CD8-positive, alpha-beta memory T cell (primary cell): Measurements from ENCODE around the gene B3GNT5. TPM values are rescaled to one million over a fixed set of nuclear protein-coding genes. Genes with fewer than 3 reads are reported as not detected.

Experiments
- CTCF ChIA-PET: fragments of 350-600 bp; sonication (Branson Sonifier 250); formaldehyde crosslinking; loops from one replicate; lab custom pipeline; 2021; ENCODE audit warnings: antibody characterized with exemption; lab: Charles Lee
- POLR2A ChIA-PET: fragments of 350-600 bp; sonication (Branson Sonifier 250); formaldehyde crosslinking; loops from one replicate; lab custom pipeline; 2021; ENCODE audit warnings: antibody characterized with exemption; lab: Charles Lee
- DNase-seq, 5 donors: peaks; one replicate each; pipeline versions ENCODE4 v3.0.0 to v3.0.0-alpha.2; 2020 to 2022; ENCODE audit warnings: mixed read lengths in 1 of 5
- H3K27ac ChIP-seq: one replicate; pipeline ENCODE4 v1.7.0; 2013; ENCODE audit warnings: low read depth, mild to moderate bottlenecking, low read length, moderate library complexity
- H3K27me3 ChIP-seq: 2 replicates; pipeline ENCODE4 v1.7.0; 2013; ENCODE audit warnings: low read length, mild to moderate bottlenecking; ENCODE audit not compliant: insufficient read depth, poor library complexity, severe bottlenecking
- H3K36me3 ChIP-seq: 2 replicates; pipeline ENCODE4 v1.7.0; 2013; ENCODE audit warnings: mild to moderate bottlenecking, low read length, moderate library complexity; ENCODE audit not compliant: insufficient read depth
- H3K4me1 ChIP-seq: 2 replicates; pipeline ENCODE4 v1.7.0; 2013; ENCODE audit warnings: mild to moderate bottlenecking, low read length, moderate library complexity; ENCODE audit not compliant: insufficient read depth
- H3K4me3 ChIP-seq: 2 replicates; pipeline ENCODE4 v1.7.0; 2013; ENCODE audit warnings: mild to moderate bottlenecking, low read length
- H3K9me3 ChIP-seq: 2 replicates; pipeline ENCODE4 v1.7.0; 2013; ENCODE audit warnings: mild to moderate bottlenecking, low read length
- H3K27ac Mint-ChIP-seq, 8 donors: one replicate each; pipeline ENCODE4 v1.8.0; 2020 to 2021; ENCODE audit warnings: mixed read lengths in 8 of 8, mild to moderate bottlenecking in 6 of 8, inconsistent platforms in 3 of 8, moderate library complexity in 3 of 8
- H3K27me3 Mint-ChIP-seq, 2 donors: one replicate each; pipeline ENCODE4 v1.8.0; 2020 to 2021; ENCODE audit warnings: mixed read lengths in 2 of 2, mild to moderate bottlenecking in 1 of 2, moderate library complexity in 1 of 2
- H3K36me3 Mint-ChIP-seq, 3 donors: one replicate each; pipeline ENCODE4 v1.8.0; 2020 to 2021; ENCODE audit warnings: mixed read lengths in 3 of 3, inconsistent platforms in 1 of 3, mild to moderate bottlenecking in 1 of 3
- H3K4me1 Mint-ChIP-seq, 3 donors: one replicate each; pipeline ENCODE4 v1.8.0; 2020 to 2021; ENCODE audit warnings: mixed read lengths in 3 of 3, inconsistent platforms in 1 of 3, mild to moderate bottlenecking in 1 of 3
- H3K4me3 Mint-ChIP-seq, 7 donors: one replicate each; pipeline ENCODE4 v1.8.0; 2020 to 2021; ENCODE audit warnings: mixed read lengths in 7 of 7, mild to moderate bottlenecking in 6 of 7, moderate library complexity in 4 of 7, inconsistent platforms in 2 of 7
- H3K9me3 Mint-ChIP-seq, 5 donors: one replicate each; pipeline ENCODE4 v1.8.0; 2020 to 2022; ENCODE audit warnings: mixed read lengths in 5 of 5, mild to moderate bottlenecking in 3 of 5, moderate library complexity in 2 of 5, inconsistent platforms in 1 of 5
- polyA plus RNA-seq: library from polyadenylated mRNA; unstranded; fragments of 300-500 nt; fragmentation: Illumina TruSeq; gene quantifications from one replicate; pipeline ENCODE4 v1.2.3, GENCODE V29; 2021
- total RNA-seq, 2 experiments: library from RNA; stranded (reverse); gene quantifications; one replicate each; pipeline ENCODE4 v1.2.3, GENCODE V29; 2021

The B3GNT5 gene
- total and polyA plus RNA-seq, 3 experiments from 2014 or later, result 10.0 TPM; not detected in 1

DNA sequence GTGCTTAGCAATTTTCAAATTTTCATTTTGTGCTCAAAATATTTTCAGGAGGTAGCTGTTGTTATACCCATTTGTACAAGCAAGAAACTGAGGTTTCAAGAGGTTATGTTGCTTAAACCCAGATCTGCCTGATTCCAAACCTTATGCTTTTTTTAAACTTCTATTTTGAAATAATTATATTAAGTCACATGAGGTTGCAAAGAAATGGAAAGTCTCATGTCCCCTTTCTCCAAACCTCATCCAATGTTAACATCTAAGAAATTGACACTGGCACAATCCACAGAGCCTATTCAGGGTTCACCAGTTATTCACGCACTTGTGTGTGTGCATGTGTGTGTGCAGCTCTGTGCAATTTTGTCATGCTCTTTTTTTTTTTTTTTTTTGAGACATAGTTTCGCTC, 35.1 kb downstream of the B3GNT5 start:
- Histone ChIP-seq H3K4me1 (peaks cover 16% of the 10 kb centered on the region), H3K9me3 (no peaks in the 10 kb centered on the region), H3K36me3 (no peaks in the 10 kb centered on the region), H3K27me3 (no peaks in the 10 kb centered on the region), H3K27ac (peak overlapping the region; percentile 49), H3K4me3 (no peak overlapping the region)
- ChIA-PET CTCF (no interaction called here), POLR2A (no interaction called here)
- Mint-ChIP-seq H3K9me3 (no peaks in the 10 kb centered on the region), H3K4me1 (peaks cover 25 to 27% (median 27%) of the 10 kb centered on the region in 3 donors), H3K27me3 (peaks cover 0 to 1% of the 10 kb centered on the region in 2 donors), H3K36me3 (peaks cover 0 to 2% (median 2%) of the 10 kb centered on the region in 3 donors), H3K27ac (peak overlapping the region in 1 of 8 donors; percentile 93), H3K4me3 (no peak overlapping the region)
- DNase-seq, result no peak

DNA sequence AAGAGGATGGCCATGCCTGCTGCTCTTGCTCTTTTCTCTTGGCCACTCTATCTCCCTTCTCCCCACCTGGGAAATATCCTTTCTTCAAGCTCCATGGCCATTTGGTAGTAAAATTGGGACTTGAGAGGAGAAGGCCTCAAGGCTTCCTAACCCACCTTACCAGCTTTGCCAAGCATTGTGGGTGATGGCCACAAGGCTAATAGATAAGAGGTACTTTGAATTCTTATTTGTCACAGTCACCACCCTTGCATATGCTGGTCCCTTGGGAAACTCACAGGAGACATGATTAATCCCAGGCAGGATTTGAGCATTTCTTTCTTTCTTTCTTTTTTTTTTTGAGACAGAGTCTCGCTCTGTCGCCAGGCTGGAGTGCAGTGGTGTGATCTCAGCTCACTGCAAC, 37.2 kb downstream of the B3GNT5 start:
- Mint-ChIP-seq H3K36me3 (peaks cover 2 to 8% (median 5%) of the 10 kb centered on the region in 3 donors), H3K27me3 (peaks cover 0 to 1% of the 10 kb centered on the region in 2 donors), H3K9me3 (no peaks in the 10 kb centered on the region), H3K27ac (peak overlapping the region in 1 of 8 donors; percentile 44), H3K4me1 (peaks cover 20 to 21% (median 21%) of the 10 kb centered on the region in 3 donors), H3K4me3 (no peak overlapping the region)
- Histone ChIP-seq H3K36me3 (no peaks in the 10 kb centered on the region), H3K9me3 (no peaks in the 10 kb centered on the region), H3K4me1 (peaks cover 11% of the 10 kb centered on the region), H3K27me3 (no peaks in the 10 kb centered on the region), H3K27ac (no peak overlapping the region), H3K4me3 (no peak overlapping the region)
- DNase-seq, result no peak
- ChIA-PET CTCF (no interaction called here), POLR2A (no interaction called here)

DNA sequence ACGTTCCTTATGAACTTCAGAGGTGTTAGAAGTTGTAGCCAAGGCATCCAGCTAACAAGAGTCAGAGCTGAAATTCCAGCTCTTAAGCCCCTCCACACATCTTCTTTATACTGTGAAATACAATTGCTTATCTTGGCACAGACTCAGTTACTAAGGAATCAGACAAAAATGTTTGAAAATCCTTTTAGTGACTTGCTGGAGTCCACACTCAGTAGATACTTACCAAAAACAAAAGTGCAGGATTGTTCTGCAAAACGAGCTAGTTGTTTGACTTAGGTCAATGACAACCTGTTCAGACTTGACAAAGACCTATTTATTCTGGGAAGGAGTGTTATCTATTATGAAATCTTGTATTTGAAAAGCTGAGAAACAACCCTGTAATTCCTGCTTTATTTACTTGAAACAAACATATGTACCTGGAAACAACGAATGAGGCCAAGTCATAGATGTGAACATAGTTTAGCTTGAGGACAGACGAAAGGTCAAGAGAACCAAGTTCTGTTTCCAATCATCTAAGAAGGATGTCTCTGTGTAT, 38.5 kb downstream of the B3GNT5 start:
- ChIA-PET CTCF (interaction anchor here (1.2 kb wide), 1 partner anchor 91 kb away, joined by 4 read pairs; no protein-coding TSS in a partner anchor), POLR2A (interaction anchor here (0.5 kb wide), 1 partner anchor 11 kb away, joined by 3 read pairs; no protein-coding TSS in a partner anchor)
- Mint-ChIP-seq H3K4me3 (no peak overlapping the region), H3K27ac (no peak overlapping the region), H3K27me3 (peaks cover 0 to 1% of the 10 kb centered on the region in 2 donors), H3K4me1 (peaks cover 7% of the 10 kb centered on the region in 3 donors), H3K36me3 (peaks cover 7 to 18% (median 13%) of the 10 kb centered on the region in 3 donors), H3K9me3 (no peaks in the 10 kb centered on the region)
- H3K9me3 ChIP-seq, result no peaks in the 10 kb centered on the region
- no peak for DNase-seq
- no peak overlapping the region for H3K27ac ChIP-seq
- H3K4me3 ChIP-seq, result no peak overlapping the region
- no peaks in the 10 kb centered on the region for H3K27me3 ChIP-seq
- no peaks in the 10 kb centered on the region for H3K36me3 ChIP-seq
- peaks cover 2% of the 10 kb centered on the region for H3K4me1 ChIP-seq

DNA sequence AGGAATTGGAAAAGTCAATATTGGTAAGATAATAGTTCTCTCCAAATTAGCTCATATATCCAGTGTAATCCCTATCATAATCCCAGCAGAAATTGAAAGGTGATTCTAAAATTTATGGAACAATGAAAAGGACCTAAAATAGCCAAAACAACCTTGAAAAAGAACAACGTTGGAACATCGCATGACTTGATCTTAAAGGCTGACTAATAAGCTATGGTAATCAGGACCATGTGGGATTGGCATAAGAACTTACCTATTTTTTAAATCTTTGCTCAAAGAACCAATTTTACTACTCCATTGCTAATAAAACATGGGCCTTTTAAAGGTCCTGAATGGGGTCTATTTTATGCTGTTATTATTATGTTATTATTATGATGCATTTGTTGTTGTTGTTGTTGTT, 40.9 kb downstream of the B3GNT5 start:
- H3K9me3 ChIP-seq, result no peaks in the 10 kb centered on the region
- no peak overlapping the region for H3K4me3 Mint-ChIP-seq
- DNase-seq, result no peak
- H3K27ac Mint-ChIP-seq, result no peak overlapping the region
- H3K27ac ChIP-seq, result no peak overlapping the region
- H3K4me1 Mint-ChIP-seq, result no peaks in the 10 kb centered on the region
- ChIA-PET CTCF (no interaction called here), POLR2A (no interaction called here)
- H3K36me3 ChIP-seq, result no peaks in the 10 kb centered on the region
- no peaks in the 10 kb centered on the region for H3K27me3 ChIP-seq
- H3K36me3 Mint-ChIP-seq, result peaks cover 12 to 24% (median 15%) of the 10 kb centered on the region in 3 donors
- H3K4me1 ChIP-seq, result no peaks in the 10 kb centered on the region
- H3K9me3 Mint-ChIP-seq, result no peaks in the 10 kb centered on the region
- no peak overlapping the region for H3K4me3 ChIP-seq
- H3K27me3 Mint-ChIP-seq, result no peaks in the 10 kb centered on the region

DNA sequence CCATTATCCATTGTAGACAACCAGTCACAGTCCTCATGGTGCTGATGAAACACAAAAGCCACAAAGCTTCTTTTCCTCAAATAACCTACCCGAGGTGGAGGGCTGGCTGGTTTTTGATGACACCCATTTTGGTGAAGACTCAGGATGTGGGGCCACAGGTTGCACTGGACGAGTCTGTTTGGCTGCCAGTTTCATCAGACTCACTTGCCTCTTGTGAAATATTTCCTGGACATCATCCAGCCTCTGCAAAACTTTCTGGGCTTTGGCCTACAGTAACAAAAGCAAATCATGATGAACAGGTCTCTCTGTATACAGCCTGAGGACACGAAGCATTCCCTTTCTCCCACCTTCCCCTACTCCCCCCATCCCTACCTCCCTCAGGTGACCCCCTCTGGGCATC, 42.2 kb downstream of the B3GNT5 start:
- no peaks in the 10 kb centered on the region for H3K9me3 ChIP-seq
- no peak overlapping the region for H3K27ac ChIP-seq
- no peak overlapping the region for H3K27ac Mint-ChIP-seq
- no peaks in the 10 kb centered on the region for H3K4me1 Mint-ChIP-seq
- no peaks in the 10 kb centered on the region for H3K9me3 Mint-ChIP-seq
- no peaks in the 10 kb centered on the region for H3K27me3 Mint-ChIP-seq
- no peaks in the 10 kb centered on the region for H3K4me1 ChIP-seq
- peaks cover 12 to 28% (median 15%) of the 10 kb centered on the region in 3 donors for H3K36me3 Mint-ChIP-seq
- ChIA-PET CTCF (no interaction called here), POLR2A (no interaction called here)
- H3K4me3 Mint-ChIP-seq, result no peak overlapping the region
- no peak overlapping the region for H3K4me3 ChIP-seq
- no peaks in the 10 kb centered on the region for H3K27me3 ChIP-seq
- DNase-seq, result no peak
- H3K36me3 ChIP-seq, result no peaks in the 10 kb centered on the region

DNA sequence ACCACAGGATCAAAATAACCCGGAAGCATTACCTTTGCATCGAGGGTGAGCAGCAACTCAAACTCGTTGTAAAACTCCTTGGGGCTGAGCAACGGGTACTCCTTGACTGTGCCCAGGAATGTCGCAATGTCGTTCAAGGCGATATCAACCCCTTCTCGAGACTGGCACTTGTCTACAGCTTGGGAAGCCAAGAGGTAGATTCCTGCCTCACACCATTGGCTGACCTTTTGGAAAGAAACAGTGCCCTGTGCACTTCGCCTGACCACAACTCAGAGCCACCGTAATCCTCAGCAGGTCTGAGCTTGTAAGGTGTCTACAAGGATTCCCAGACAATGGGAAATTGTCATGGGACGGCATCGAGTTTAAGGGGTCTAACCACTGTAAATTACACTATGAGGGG, 43.9 kb downstream of the B3GNT5 start:
- Mint-ChIP-seq H3K9me3 (no peaks in the 10 kb centered on the region), H3K27me3 (no peaks in the 10 kb centered on the region), H3K4me1 (peaks cover under 1 to 3% (median 2%) of the 10 kb centered on the region in 3 donors), H3K4me3 (no peak overlapping the region), H3K36me3 (peaks cover 10 to 29% (median 15%) of the 10 kb centered on the region in 3 donors), H3K27ac (peak overlapping the region in 3 of 8 donors; percentile 0 to 14 (median 1))
- no peak overlapping the region for H3K4me3 ChIP-seq
- H3K36me3 ChIP-seq, result no peaks in the 10 kb centered on the region
- H3K27me3 ChIP-seq, result no peaks in the 10 kb centered on the region
- POLR2A ChIA-PET, result no interaction called here
- H3K4me1 ChIP-seq, result no peaks in the 10 kb centered on the region
- H3K9me3 ChIP-seq, result no peaks in the 10 kb centered on the region
- CTCF ChIA-PET, result interaction anchor here (1.6 kb wide), 1 partner anchor 11 kb away, joined by 4 read pairs; no protein-coding TSS in a partner anchor
- DNase-seq, result no peak
- no peak overlapping the region for H3K27ac ChIP-seq

DNA sequence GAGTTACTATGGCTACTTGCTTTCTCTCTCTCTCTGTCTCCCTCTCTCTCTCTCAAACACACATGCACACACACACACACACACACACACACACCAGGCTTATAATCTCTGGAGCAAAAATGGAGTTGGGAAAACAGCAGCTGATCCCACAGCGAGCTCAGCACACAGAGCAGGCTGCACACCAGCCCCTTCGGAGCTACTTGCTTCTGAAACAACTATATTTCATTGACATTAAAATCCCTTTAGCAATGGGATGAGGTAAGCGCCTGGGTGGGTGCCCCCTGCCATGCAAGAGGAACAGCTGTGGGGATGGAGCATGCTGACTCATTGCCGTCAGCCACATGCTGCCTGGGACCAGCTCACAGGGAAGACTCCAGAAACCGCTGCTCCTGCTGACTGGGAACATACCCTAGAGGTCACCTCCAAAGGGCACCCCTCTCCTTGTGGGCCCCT, 45.7 kb downstream of the B3GNT5 start:
- Mint-ChIP-seq H3K36me3 (peaks cover 10 to 31% (median 15%) of the 10 kb centered on the region in 3 donors), H3K27me3 (no peaks in the 10 kb centered on the region), H3K4me3 (no peak overlapping the region), H3K27ac (peak overlapping the region in 1 of 8 donors; percentile 93), H3K4me1 (peaks cover 4 to 7% (median 6%) of the 10 kb centered on the region in 3 donors), H3K9me3 (no peaks in the 10 kb centered on the region)
- DNase-seq, result no peak
- CTCF ChIA-PET, result interaction anchor here (1.7 kb wide), 1 partner anchor 14 kb away, joined by 6 read pairs; no protein-coding TSS in a partner anchor
- POLR2A ChIA-PET, result no interaction called here
- H3K9me3 ChIP-seq, result no peaks in the 10 kb centered on the region
- no peak overlapping the region for H3K27ac ChIP-seq
- no peaks in the 10 kb centered on the region for H3K4me1 ChIP-seq
- no peak overlapping the region for H3K4me3 ChIP-seq
- no peaks in the 10 kb centered on the region for H3K36me3 ChIP-seq
- H3K27me3 ChIP-seq, result no peaks in the 10 kb centered on the region

DNA sequence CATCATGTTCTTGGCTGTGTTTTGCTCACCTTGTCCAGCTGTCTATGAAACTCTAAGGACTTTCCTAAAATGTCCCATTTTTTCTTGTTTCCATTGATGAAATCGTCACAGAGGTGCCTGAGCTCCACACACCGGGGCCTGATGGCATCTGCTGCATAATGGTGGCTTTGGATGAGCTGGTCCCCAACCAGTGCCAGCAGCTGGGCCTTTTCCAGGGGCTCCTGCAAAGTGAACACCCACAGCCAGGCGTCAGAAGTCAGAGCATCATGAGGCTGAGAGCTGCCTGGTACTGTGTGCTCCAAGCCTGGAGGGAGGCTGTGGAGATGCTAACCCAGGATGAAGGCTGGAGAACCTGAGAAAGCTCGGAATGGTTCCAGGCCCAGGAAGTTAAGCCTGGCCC, 46.9 kb downstream of the B3GNT5 start:
- Mint-ChIP-seq H3K9me3 (no peaks in the 10 kb centered on the region), H3K36me3 (peaks cover 9 to 27% (median 15%) of the 10 kb centered on the region in 3 donors), H3K27me3 (no peaks in the 10 kb centered on the region), H3K4me3 (no peak overlapping the region), H3K27ac (no peak overlapping the region), H3K4me1 (peaks cover 4 to 7% (median 6%) of the 10 kb centered on the region in 3 donors)
- Histone ChIP-seq H3K27me3 (no peaks in the 10 kb centered on the region), H3K9me3 (no peaks in the 10 kb centered on the region), H3K36me3 (no peaks in the 10 kb centered on the region), H3K4me3 (no peak overlapping the region), H3K27ac (no peak overlapping the region), H3K4me1 (no peaks in the 10 kb centered on the region)
- ChIA-PET POLR2A (no interaction called here), CTCF (interaction anchor here (1.7 kb wide), 1 partner anchor 15 kb away, joined by 6 read pairs; no protein-coding TSS in a partner anchor)
- no peak for DNase-seq
